GM23248 (cell line): ENCODE data around the gene GNAQ.

Experiments used
- EZH2 ChIP-seq: fragments of 200-600 bp; sonication (generic); IDR thresholded peaks from 2 replicates; pipeline ENCODE4 v1.6.1; 2018; ENCODE audit warnings: antibody characterized with exemption, mild to moderate bottlenecking; ENCODE audit not compliant: insufficient read depth, poor library complexity, severe bottlenecking
- EZH2phosphoT487 ChIP-seq: fragments of 200-600 bp; sonication (generic); IDR thresholded peaks from 2 replicates; pipeline ENCODE4 v1.6.1; 2018; ENCODE audit warnings: antibody characterized with exemption, moderate library complexity, mild to moderate bottlenecking, low read depth; ENCODE audit not compliant: insufficient read depth

DNA sequence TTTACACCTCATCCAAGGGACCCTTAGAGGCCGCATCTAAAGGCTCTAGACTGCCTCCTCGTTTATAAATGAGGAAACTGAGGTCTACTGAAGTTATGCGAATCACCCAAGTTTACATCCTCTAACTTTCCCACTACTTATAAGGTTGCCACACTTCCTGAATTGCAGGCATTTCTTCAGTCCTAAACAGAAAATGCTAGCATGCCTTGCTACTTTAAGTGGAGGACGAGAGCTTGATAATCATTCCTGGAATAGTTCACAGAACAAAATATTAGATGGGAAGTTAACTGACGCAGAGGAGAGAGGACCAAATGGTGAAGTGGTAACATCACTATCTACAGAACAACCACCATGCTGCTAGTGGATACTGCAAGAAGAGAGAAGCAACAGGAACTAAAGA is 85.8 kb downstream of the GNAQ start:
- TF ChIP-seq EZH2phosphoT487 (no peak), EZH2 (no peak)
